HL-60 (cell line): ENCODE results near the gene CYGB.

Experiments
- POLR2AphosphoS5 ChIP-seq: IDR thresholded peaks from 2 replicates; pipeline ENCODE4 v1.6.1; 2012; ENCODE audit warnings: low read depth
- TF ChIP-seq, protein P1 (sequence below): IDR thresholded peaks from one replicate; pipeline ENCODE4 v1.5.1; 2011; ENCODE audit warnings: low read length, control low read depth, inconsistent platforms; ENCODE audit not compliant: insufficient read depth
- TF ChIP-seq, protein P2 (sequence below): IDR thresholded peaks from 2 replicates; pipeline ENCODE4 v1.6.1; 2012; ENCODE audit warnings: low read depth; ENCODE audit not compliant: insufficient replicate concordance

DNA sequence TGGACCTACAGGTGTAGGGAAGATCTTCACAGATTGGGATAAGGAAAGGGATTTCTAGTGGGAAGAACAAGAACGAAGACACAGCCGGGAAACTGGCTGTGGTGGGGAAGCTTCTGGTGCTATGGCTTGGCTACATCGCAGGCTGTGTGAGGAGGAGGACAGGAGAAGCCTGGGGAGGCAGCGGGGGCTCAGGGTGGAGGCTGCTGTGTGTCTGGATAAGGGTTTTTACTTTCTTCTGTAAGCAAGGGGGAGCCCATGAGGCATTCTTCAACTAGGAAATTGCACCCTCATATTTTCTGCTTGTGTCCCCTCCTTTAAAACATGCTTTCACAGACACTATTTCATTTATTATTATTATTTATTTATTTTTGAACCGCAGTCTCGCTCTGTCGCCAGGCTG, 33.4 kb downstream of the CYGB start:
- TF ChIP-seq, protein P1, sequence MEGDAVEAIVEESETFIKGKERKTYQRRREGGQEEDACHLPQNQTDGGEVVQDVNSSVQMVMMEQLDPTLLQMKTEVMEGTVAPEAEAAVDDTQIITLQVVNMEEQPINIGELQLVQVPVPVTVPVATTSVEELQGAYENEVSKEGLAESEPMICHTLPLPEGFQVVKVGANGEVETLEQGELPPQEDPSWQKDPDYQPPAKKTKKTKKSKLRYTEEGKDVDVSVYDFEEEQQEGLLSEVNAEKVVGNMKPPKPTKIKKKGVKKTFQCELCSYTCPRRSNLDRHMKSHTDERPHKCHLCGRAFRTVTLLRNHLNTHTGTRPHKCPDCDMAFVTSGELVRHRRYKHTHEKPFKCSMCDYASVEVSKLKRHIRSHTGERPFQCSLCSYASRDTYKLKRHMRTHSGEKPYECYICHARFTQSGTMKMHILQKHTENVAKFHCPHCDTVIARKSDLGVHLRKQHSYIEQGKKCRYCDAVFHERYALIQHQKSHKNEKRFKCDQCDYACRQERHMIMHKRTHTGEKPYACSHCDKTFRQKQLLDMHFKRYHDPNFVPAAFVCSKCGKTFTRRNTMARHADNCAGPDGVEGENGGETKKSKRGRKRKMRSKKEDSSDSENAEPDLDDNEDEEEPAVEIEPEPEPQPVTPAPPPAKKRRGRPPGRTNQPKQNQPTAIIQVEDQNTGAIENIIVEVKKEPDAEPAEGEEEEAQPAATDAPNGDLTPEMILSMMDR, result no peak
- TF ChIP-seq, protein P2, sequence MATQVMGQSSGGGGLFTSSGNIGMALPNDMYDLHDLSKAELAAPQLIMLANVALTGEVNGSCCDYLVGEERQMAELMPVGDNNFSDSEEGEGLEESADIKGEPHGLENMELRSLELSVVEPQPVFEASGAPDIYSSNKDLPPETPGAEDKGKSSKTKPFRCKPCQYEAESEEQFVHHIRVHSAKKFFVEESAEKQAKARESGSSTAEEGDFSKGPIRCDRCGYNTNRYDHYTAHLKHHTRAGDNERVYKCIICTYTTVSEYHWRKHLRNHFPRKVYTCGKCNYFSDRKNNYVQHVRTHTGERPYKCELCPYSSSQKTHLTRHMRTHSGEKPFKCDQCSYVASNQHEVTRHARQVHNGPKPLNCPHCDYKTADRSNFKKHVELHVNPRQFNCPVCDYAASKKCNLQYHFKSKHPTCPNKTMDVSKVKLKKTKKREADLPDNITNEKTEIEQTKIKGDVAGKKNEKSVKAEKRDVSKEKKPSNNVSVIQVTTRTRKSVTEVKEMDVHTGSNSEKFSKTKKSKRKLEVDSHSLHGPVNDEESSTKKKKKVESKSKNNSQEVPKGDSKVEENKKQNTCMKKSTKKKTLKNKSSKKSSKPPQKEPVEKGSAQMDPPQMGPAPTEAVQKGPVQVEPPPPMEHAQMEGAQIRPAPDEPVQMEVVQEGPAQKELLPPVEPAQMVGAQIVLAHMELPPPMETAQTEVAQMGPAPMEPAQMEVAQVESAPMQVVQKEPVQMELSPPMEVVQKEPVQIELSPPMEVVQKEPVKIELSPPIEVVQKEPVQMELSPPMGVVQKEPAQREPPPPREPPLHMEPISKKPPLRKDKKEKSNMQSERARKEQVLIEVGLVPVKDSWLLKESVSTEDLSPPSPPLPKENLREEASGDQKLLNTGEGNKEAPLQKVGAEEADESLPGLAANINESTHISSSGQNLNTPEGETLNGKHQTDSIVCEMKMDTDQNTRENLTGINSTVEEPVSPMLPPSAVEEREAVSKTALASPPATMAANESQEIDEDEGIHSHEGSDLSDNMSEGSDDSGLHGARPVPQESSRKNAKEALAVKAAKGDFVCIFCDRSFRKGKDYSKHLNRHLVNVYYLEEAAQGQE, result no peak
- no peak for TF ChIP-seq POLR2AphosphoS5
